Activated gamma-delta T cell treated with anti-CD3 and anti-CD28 coated beads, Interleukin-2, amount 50 U/mL, for 16 hours (primary cell): Measurements from ENCODE around the gene MARVELD1.
"Not testable (repeated sequence)": the region's sequence is repeated elsewhere in the genome, so short reads cannot be mapped to it uniquely, and the experiment has no call there.

ENCODE experiments used
- DNase-seq: peaks from one replicate; pipeline ENCODE4 v3.0.0-alpha.2; 2020; ENCODE audit warnings: low read depth

Gene MARVELD1

DNA sequence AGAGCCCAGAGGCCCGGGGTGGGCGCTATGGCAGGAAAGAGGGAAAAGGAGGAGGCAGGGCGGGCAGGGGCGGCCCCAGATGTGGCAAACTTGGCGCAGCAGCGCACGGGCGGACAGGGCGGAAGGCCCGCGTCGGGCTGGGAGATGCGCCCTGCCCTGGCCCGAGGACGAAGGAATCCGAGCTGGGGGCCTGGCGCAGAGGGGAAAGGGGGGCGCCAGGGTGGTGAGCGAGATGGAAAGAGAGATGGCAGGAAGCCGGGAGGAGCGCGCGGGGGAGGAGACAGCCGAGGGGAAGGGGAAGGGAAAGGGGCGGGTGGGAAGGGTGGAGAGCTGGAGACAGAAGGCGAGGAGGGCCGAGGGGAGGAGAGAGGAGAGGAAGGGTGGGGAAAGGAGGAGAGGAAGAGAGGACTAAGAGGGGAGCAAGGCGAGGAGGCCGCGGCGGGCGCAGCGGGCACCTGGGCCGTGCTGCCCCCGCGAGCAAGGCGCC lies at the start of gene MARVELD1:
MARVELD1 (plus strand) TSS at position 392 of the 487 bp plus-strand sequence. CDS start 147 bp downstream, outside the sequence.
- DNase-seq: no peak

GRCh38 chr10:97664282-97664850 lies 49.2 kb upstream of the MARVELD1 start:
- no peak for DNase-seq

DNA sequence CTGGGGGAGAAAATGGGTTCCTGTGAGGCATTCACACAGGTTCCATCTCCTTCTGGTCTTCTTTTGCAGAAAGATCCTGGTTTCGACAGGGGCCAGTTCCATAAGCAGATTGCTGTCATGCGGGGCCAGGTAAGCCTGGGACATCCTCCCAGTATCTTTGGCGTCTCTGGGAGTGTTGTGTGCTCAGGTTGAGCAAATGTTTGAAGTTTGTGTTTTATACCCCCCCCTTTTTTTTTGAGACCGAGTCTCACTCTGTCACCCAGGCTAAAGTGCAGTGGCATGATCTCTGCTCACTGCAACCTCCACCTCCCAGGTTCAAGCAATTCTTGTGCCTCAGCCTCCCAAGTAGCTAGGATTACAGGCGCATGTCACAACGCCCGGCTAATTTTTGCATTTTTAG lies 46.5 kb upstream of the MARVELD1 start:
- no peak for DNase-seq

GRCh38 chr10:97667463-97667862 lies 46.1 kb upstream of the MARVELD1 start:
- DNase-seq: no peak

GRCh38 chr10:97669571-97669970 lies 44.0 kb upstream of the MARVELD1 start:
- DNase-seq: no peak

DNA sequence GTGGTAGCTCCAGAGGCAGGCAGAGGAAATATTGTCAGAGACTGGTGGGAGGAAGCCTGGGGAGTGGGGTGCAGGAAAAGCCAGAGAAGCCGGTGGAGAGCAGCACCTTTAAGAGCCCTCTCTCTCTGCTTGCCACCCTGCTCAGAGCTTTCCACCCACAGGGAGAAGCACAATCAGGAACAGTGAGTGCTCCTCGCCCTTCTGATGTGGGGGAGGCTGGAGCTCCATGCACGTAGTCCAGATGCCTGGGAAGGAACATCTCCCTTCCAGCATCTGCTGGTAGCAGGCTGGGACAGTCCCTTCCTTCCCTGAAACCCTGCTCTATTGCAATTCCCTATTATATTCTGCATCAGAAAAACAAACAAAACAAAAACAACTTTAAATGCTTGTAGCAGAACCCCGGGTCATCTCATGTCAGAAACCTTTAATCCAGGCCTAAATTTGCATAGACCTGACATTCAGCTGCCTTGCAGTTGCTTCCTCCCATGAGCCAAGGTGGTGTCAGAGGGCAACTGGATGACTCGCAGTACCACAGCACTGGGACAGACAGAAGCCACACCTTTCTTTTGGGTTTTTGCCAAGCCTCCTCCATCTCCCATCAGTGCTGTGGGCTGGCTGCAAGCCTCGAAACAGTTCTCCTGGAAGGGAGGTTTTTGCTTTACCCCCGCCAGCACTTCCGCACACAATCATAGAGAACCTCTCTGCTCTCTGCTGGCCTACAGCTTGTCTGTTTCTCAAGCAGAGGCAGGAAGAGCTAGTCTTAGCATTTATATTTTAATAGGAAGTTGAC lies 39.6 kb upstream of the MARVELD1 start:
- DNase-seq: no peak

- DNase-seq: no peak
Observed at GRCh38 chr10:97675222-97675621, 38.3 kb upstream of the MARVELD1 start.

DNA sequence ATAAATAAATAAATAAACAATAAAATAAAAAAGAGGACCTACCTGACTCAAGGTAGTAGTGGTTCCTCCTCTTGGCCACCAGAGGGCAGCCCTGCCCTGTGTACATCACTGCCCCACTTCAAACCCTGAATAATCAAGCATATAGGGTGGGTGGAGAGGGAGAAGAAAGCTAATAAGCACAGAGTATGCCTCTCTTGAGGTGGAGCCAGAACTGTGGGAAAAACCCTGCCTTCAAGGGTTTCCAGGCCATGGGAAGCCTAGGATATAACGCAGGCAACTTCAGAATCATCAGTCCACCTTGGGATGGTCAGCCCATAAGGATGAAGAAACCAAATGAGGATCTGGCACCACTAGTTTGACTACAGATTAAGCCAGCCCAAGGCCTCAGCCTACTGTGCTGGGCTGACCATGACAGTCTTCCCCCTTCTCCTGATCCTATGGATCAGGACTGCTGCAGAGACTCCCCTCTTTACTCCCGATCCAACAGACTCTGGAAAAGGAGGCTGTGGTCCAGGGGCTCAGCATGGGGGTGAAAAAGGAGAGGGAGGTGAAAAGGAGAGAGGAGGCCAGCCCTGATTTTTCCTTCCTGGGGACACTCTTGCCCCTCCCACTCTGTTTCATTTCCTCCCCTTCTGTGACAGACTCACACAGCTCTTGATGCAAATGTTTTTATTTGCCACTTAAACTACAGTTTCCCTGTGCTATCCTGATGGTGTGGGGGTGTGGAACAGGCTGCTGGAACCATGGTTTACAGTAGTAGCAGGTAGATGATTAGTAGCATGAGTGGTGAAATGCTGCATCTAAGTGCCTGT lies 36.6 kb upstream of the MARVELD1 start:
- DNase-seq: peak; percentile 17

GRCh38 chr10:97679594-97679993 lies 33.9 kb upstream of the MARVELD1 start:
- DNase-seq: no peak

GRCh38 chr10:97682042-97682441 lies 31.5 kb upstream of the MARVELD1 start:
- DNase-seq: no peak

GRCh38 chr10:97683556-97684367 lies 29.8 kb upstream of the MARVELD1 start:
- DNase-seq: no peak

- DNase-seq: not testable (repeated sequence)
Observed at GRCh38 chr10:97684368-97684713, 29.2 kb upstream of the MARVELD1 start.

DNA sequence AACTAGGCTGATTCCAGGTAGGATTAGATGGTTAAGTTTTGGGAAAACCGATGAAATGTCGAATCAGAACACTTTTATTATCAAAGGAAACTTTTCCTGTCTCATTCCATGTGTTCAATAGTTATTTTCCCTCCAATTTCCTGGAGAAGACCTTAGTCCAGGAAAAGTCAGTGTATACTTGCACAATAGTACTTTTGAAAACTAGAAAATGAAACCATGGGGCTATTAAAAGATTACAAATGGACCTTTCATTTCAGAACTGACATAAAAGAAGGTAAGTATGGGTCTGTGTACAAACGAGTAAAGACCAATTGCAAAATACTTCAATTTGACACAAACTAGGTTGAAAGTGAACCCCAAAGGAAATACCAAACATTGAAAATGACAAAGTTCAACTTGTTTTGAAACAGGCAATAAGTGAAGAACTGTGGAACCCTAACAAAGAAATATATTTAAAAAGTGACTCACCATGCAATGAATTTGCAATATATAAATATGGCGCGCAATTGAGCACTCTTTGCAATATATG lies 28.6 kb upstream of the MARVELD1 start:
- DNase-seq: no peak

DNA sequence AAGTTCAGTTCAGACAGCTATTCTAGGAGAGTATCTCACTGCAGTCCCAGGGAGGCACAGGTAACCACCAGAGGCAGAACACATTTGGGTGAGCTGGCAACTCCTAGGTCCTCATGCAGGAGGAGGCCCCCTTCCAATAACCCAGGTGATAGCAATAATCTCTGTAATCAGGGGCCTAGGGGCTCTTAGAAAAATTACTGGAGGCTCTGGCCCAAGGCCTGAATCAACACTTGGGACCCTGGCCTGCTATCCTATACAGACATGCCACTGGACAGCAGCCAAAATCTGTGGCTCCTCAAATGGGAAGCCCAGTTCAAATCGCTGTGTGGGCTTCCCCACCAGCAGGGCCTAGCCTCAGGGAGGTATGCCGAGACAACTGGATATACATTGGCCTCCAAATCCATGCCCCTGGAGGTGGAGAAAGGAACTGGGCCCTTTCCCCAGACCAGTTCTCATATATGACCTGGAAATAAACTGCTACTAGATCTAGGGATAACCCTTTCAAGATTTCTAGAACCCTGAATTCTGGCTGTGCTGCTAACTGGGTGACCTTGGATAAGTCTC lies 28.1 kb upstream of the MARVELD1 start:
- no peak for DNase-seq

DNA sequence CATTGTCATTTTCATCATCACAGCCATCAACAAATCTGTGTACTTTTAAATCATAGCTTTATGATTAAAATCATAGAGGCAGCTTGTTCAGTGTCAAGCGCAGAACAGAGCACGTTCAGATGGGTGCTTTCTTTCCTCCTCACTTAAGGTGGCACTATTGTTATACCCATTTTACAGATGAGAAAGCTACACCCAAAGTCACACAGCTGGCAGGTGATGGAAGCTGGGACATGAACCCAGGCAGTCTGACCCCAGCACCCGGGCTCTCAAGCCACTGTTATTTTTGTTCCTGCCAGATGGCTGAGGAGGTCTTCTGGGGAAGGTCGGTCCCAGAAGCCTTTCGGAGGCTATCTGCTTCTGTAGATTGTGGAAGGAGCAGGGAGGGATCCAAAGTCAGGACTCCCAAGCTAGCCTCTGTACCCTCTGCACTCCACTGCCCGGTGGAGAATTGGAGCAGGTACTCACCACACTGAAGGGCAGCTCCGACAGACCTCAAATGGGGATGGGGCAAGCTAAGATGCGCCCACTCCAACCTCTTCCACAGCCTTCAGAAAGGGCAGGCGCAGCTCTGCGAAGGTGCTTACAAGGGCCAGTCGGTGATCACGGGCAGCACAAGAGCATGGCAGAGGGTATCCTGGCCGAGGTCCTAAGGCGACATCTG lies 27.1 kb upstream of the MARVELD1 start:
- no peak for DNase-seq

DNA sequence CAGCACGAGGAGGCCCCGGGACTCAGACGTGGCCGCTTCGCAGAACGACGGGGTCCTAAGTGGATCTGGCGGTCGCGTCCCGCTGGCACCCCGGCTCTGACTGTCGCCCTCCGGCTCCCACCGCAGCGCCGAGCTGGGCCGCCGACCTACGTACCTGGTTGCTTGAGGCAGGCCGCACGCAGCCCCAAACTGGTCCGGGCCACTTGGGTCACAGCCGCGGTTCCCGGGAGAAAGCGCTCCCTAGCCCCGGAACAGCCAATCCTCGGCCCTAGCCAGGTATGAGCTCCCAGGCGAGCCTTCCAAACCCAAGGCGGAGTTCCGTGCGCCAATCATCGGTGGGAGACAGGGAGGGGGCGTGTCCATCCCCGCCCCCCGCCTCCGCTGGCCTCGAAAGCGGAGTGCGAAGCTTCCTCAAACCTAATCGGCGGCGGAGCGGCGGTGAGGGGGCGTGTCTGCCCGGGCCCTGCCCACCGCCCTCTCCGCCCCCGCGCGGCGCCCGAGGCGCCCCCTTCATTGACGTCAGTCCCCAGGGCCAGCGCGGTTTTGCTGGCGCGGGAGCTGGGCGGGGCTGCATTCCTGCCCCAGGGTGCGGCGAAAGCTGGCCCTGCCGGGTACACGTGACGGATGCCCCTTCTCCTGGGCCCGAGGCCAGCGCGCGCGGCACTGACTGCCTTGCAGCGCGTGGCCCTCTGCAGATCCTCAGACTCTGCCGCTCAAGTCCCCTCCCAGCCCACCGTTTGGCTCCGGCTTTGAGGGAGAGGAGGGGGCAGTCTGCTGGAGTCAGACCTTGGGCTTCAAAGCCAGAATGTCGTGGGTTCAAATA lies 26.4 kb upstream of the MARVELD1 start, which contains the start of gene AVPI1:
AVPI1 (minus strand) TSS at position 280 of the 823 bp plus-strand sequence. CDS start 7,336 bp downstream, outside the sequence.
- DNase-seq: peak; percentile 93

DNA sequence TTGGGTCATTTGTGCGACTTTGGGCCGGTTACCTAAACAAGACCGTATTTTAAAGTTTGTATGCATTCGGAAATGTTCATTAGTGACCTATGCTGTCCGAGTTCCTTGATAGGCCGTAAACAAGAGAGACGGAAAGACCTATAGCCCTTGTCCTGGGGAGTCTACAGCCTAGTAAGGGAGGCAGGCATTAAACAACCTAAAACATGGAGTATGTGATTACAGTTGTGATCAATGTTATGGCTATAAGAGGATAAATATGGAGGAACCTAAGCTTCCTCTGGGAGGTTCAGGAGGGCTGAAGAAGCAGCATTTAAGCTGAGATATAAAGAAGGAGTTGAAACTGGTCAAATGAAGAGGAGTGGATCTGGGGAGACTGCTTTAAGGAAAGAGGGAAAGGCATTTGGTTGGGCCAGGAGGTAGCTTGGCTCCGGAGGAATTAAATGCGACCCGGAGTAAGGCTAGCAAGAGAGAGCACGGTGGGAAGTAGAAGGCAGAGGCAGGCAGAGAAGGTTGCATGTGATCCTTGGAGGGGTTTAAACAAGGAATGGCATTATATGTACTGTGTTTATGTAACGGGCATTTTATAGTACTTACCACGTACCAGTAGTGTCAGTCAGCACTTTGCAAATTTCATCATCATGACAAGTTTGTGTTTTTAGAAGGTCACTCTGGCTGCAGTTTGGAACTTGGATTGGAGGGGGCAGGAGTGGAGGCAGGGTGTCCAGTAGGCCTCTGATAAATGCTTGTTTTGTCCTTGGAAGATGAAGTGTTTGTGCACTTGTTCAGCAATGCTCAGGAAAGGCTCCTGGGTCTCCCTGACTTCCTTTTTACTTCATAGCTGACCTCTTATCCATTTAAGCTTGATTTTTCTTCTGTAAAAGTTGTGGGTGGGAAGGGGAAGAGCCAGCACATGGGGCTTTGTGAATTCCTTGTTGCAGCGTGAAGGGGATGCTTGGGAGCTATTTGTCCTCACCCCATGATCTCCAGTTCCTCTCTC lies 25.4 kb upstream of the MARVELD1 start:
- DNase-seq: no peak

DNA sequence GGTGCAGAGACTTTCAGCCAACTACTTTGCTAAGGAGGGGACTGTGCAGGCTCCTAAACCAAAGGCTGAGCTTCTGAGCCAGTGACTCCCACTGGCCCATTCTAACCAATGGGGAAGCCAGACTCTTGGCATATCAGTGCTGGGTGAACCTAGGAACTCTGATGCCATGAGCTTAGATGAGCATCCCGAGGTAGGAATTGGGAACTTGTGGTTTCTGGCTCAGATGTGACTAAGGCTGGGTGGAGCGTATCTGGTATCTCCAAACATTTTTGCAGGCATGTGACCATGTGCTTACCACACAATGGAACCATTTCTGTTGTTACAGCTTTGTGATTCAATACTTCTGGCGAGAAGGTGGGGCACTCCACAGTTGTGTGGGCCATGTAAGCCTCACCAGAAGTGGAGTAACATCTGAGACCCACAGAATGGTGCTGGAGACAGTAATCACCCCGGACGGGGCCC lies 23.9 kb upstream of the MARVELD1 start:
- DNase-seq: no peak
